ENCODE data around the gene ATG14.

Gene ATG14

GRCh38 chr14:55333711-55334485, 77.7 kb downstream of the ATG14 start:
- H3K9me3 Mint-ChIP-seq: no peaks in the 10 kb centered on the region
- peaks cover 34% of the 10 kb centered on the region for H3K4me1 Mint-ChIP-seq
- H3K27ac Mint-ChIP-seq: peak overlapping the region; percentile 79
- H3K4me3 Mint-ChIP-seq: no peak overlapping the region
- H3K36me3 Mint-ChIP-seq: no peaks in the 10 kb centered on the region
- H3K27me3 Mint-ChIP-seq: no peaks in the 10 kb centered on the region
- ATAC-seq: peak; percentile 51

- Mint-ChIP-seq H3K36me3 (no peaks in the 10 kb centered on the region), H3K27me3 (no peaks in the 10 kb centered on the region), H3K9me3 (no peaks in the 10 kb centered on the region), H3K27ac (peak overlapping the region; percentile 79), H3K4me3 (peak overlapping the region; percentile 72), H3K4me1 (peaks cover 34% of the 10 kb centered on the region)
- ATAC-seq: no peak
Observed at GRCh38 chr14:55332654-55333570, 78.7 kb downstream of the ATG14 start.

GRCh38 chr14:55329999-55330710, 81.5 kb downstream of the ATG14 start:
- no peak overlapping the region for H3K27ac Mint-ChIP-seq
- H3K9me3 Mint-ChIP-seq: no peaks in the 10 kb centered on the region
- no peak for ATAC-seq
- no peak overlapping the region for H3K4me3 Mint-ChIP-seq
- H3K27me3 Mint-ChIP-seq: no peaks in the 10 kb centered on the region
- no peaks in the 10 kb centered on the region for H3K36me3 Mint-ChIP-seq
- peaks cover 53% of the 10 kb centered on the region for H3K4me1 Mint-ChIP-seq

- ATAC-seq: no peak
- Mint-ChIP-seq H3K27me3 (no peaks in the 10 kb centered on the region), H3K9me3 (no peaks in the 10 kb centered on the region), H3K27ac (no peak overlapping the region), H3K36me3 (no peaks in the 10 kb centered on the region), H3K4me3 (no peak overlapping the region), H3K4me1 (peaks cover 34% of the 10 kb centered on the region)
Observed at GRCh38 chr14:55328317-55328716, 83.3 kb downstream of the ATG14 start.

- H3K36me3 Mint-ChIP-seq: no peaks in the 10 kb centered on the region
- no peak overlapping the region for H3K4me3 Mint-ChIP-seq
- peak; percentile 94 for ATAC-seq
- H3K9me3 Mint-ChIP-seq: no peaks in the 10 kb centered on the region
- peak overlapping the region; percentile 22 for H3K27ac Mint-ChIP-seq
- no peaks in the 10 kb centered on the region for H3K27me3 Mint-ChIP-seq
- peaks cover 23% of the 10 kb centered on the region for H3K4me1 Mint-ChIP-seq
Observed at GRCh38 chr14:55327179-55327578, 84.5 kb downstream of the ATG14 start.

- no peaks in the 10 kb centered on the region for H3K27me3 Mint-ChIP-seq
- H3K27ac Mint-ChIP-seq: no peak overlapping the region
- H3K4me3 Mint-ChIP-seq: no peak overlapping the region
- H3K9me3 Mint-ChIP-seq: no peaks in the 10 kb centered on the region
- no peak for ATAC-seq
- H3K36me3 Mint-ChIP-seq: no peaks in the 10 kb centered on the region
- peaks cover 20% of the 10 kb centered on the region for H3K4me1 Mint-ChIP-seq
Observed at GRCh38 chr14:55324812-55325211, 86.8 kb downstream of the ATG14 start.

GRCh38 chr14:55323910-55324309, 87.7 kb downstream of the ATG14 start:
- no peak overlapping the region for H3K27ac Mint-ChIP-seq
- H3K4me3 Mint-ChIP-seq: no peak overlapping the region
- H3K4me1 Mint-ChIP-seq: peaks cover 20% of the 10 kb centered on the region
- H3K36me3 Mint-ChIP-seq: peaks cover 2% of the 10 kb centered on the region
- ATAC-seq: no peak
- H3K27me3 Mint-ChIP-seq: no peaks in the 10 kb centered on the region
- no peaks in the 10 kb centered on the region for H3K9me3 Mint-ChIP-seq

- H3K27me3 Mint-ChIP-seq: no peaks in the 10 kb centered on the region
- peaks cover 29% of the 10 kb centered on the region for H3K36me3 Mint-ChIP-seq
- H3K9me3 Mint-ChIP-seq: peaks cover 6% of the 10 kb centered on the region
- ATAC-seq: no peak
- no peak overlapping the region for H3K4me3 Mint-ChIP-seq
- H3K4me1 Mint-ChIP-seq: no peaks in the 10 kb centered on the region
- H3K27ac Mint-ChIP-seq: no peak overlapping the region
Observed at GRCh38 chr14:55318694-55319093, 92.9 kb downstream of the ATG14 start.

GRCh38 chr14:55317542-55318306, 93.9 kb downstream of the ATG14 start:
- ATAC-seq: no peak
- no peak overlapping the region for H3K27ac Mint-ChIP-seq
- peaks cover 38% of the 10 kb centered on the region for H3K36me3 Mint-ChIP-seq
- no peaks in the 10 kb centered on the region for H3K27me3 Mint-ChIP-seq
- H3K9me3 Mint-ChIP-seq: peaks cover 13% of the 10 kb centered on the region
- no peak overlapping the region for H3K4me3 Mint-ChIP-seq
- no peaks in the 10 kb centered on the region for H3K4me1 Mint-ChIP-seq

- Mint-ChIP-seq H3K9me3 (peaks cover 13% of the 10 kb centered on the region), H3K27me3 (no peaks in the 10 kb centered on the region), H3K27ac (no peak overlapping the region), H3K4me1 (no peaks in the 10 kb centered on the region), H3K36me3 (peaks cover 45% of the 10 kb centered on the region), H3K4me3 (no peak overlapping the region)
- no peak for ATAC-seq
Observed at GRCh38 chr14:55316564-55316963, 95.1 kb downstream of the ATG14 start.

All from stimulated activated memory B cell treated with anti-CD40 and anti-IgM and Interleukin-4, amounts not matched to agents 10 μg/mL and 1 μg/mL and 100 μg/mL, for 72 hours (primary cell).